GM19025 (cell line): Measurements from ENCODE around the gene EPN1.
"Not testable (repeated sequence)": the region's sequence is repeated elsewhere in the genome, so short reads cannot be mapped to it uniquely, and the experiment has no call there.

ENCODE experiments used
- ATAC-seq: cut with Tn5 transposase; IDR thresholded peaks from one replicate; pipeline ENCODE4 v1.9.1; 2021; ENCODE audit warnings: mild to moderate bottlenecking, low read depth, moderate library complexity; ENCODE audit not compliant: unreplicated experiment

Gene EPN1

GRCh38 chr19:55712804-55713631 lies 38.0 kb downstream of the EPN1 start:
- ATAC-seq: no peak

- ATAC-seq: no peak
Observed at GRCh38 chr19:55716531-55716930, 41.5 kb downstream of the EPN1 start.

GRCh38 chr19:55717251-55717650 lies 42.2 kb downstream of the EPN1 start:
- no peak for ATAC-seq

- not testable (repeated sequence) for ATAC-seq
Observed at GRCh38 chr19:55717879-55718711, 43.1 kb downstream of the EPN1 start.

GRCh38 chr19:55720214-55720746 lies 45.3 kb downstream of the EPN1 start:
- ATAC-seq: no peak

GRCh38 chr19:55720801-55721200 lies 45.8 kb downstream of the EPN1 start:
- no peak for ATAC-seq

GRCh38 chr19:55723491-55723890 lies 48.5 kb downstream of the EPN1 start:
- no peak for ATAC-seq

- not testable (repeated sequence) for ATAC-seq
Observed at GRCh38 chr19:55730378-55730777, 55.4 kb downstream of the EPN1 start.

GRCh38 chr19:55738302-55738701 lies 63.3 kb downstream of the EPN1 start, which contains the start of gene NLRP9:
Gene NLRP9, minus strand, starts transcription at chr19:55738402. Its CDS starts 28 bp downstream, at chr19:55738374.
- no peak for ATAC-seq

GRCh38 chr19:55750715-55751114 lies 75.7 kb downstream of the EPN1 start:
- ATAC-seq: no peak

GRCh38 chr19:55753401-55753800 lies 78.4 kb downstream of the EPN1 start:
- ATAC-seq: no peak

GRCh38 chr19:55756808-55757207 lies 81.8 kb downstream of the EPN1 start:
- ATAC-seq: not testable (repeated sequence)

GRCh38 chr19:55758797-55759196 lies 83.8 kb downstream of the EPN1 start, which contains the start of gene RFPL4A:
Gene RFPL4A, plus strand, starts transcription at chr19:55759097. Its CDS starts 2,704 bp downstream, at chr19:55761801.
- not testable (repeated sequence) for ATAC-seq
